Peyer's patch (tissue), 4 donors: ENCODE measurements around the gene ORAI2. TPM values are rescaled to one million over a fixed set of nuclear protein-coding genes. Genes with fewer than 3 reads are reported as not detected.
"Not testable (repeated sequence)": the region's sequence is repeated elsewhere in the genome, so short reads cannot be mapped to it uniquely, and the experiment has no call there.

ENCODE experiments used
- DNase-seq, 3 donors: peaks; one replicate each; pipeline ENCODE4 v3.0.0-alpha.2; 2017 to 2019
- H3K27ac ChIP-seq, 4 donors: fragments of 200-600 bp; sonication (generic); one replicate each; pipeline ENCODE4 v1.5.1; 2016 to 2019
- H3K27me3 ChIP-seq, 2 donors: fragments of 200-600 bp; sonication (generic); one replicate each; pipeline ENCODE4 v1.5.1; 2019
- H3K36me3 ChIP-seq, 3 donors: fragments of 200-600 bp; sonication (generic); one replicate each; pipeline ENCODE4 v1.5.1; 2016 to 2019
- H3K4me1 ChIP-seq, 4 donors: fragments of 200-600 bp; sonication (generic); one replicate each; pipeline ENCODE4 v1.5.1; 2016 to 2019
- H3K4me3 ChIP-seq, 4 donors: fragments of 200-600 bp; sonication (generic); 1 replicate in 3 of 4; 2 replicates in 1 of 4; pipeline ENCODE4 v1.5.1; 2016 to 2019; ENCODE audit warnings: mild to moderate bottlenecking in 1 of 4
- H3K9me3 ChIP-seq, 4 donors: fragments of 200-600 bp; sonication (generic); one replicate each; pipeline ENCODE4 v1.5.1; 2016 to 2019; ENCODE audit warnings: mild to moderate bottlenecking in 1 of 4
- CTCF ChIP-seq, 6 experiments: fragments of 450-650 bp in 4 of 6; fragments of 200-600 bp in 2 of 6; sonication (generic) in 1 of 6; IDR thresholded peaks; one replicate each; pipeline ENCODE4 v1.5.1; 2017 to 2019; ENCODE audit warnings: antibody characterized with exemption in 6 of 6, mild to moderate bottlenecking in 3 of 6, moderate library complexity in 1 of 6
- POLR2A ChIP-seq, 2 donors: fragments of 450-650 bp; IDR thresholded peaks; one replicate each; pipeline ENCODE4 v1.5.1; 2017; ENCODE audit warnings: antibody characterized with exemption in 2 of 2, mild to moderate bottlenecking in 2 of 2, moderate library complexity in 2 of 2
- total RNA-seq, 4 donors: library from RNA; depleted of rRNA; stranded (reverse); fragments of >200 nt; gene quantifications; one replicate each; pipeline ENCODE4 v1.1.0, GENCODE V29; 2016

Gene ORAI2
- total RNA-seq, 4 donors from 2014 or later = 2.1 to 39.6 (median 4.2) TPM

- no peak overlapping the region for H3K4me3 ChIP-seq
- H3K9me3 ChIP-seq = no peaks in the 10 kb centered on the region
- peaks cover 0 to 27% (median 0%) of the 10 kb centered on the region in 3 donors for H3K36me3 ChIP-seq
- no peaks in the 10 kb centered on the region for H3K27me3 ChIP-seq
- H3K4me1 ChIP-seq = no peaks in the 10 kb centered on the region
- TF ChIP-seq CTCF (IDR thresholded peaks at IDR 0.05) (no peak), POLR2A (IDR thresholded peaks at IDR 0.05) (no peak)
- H3K27ac ChIP-seq = no peak overlapping the region
- DNase-seq = no peak
Observed at GRCh38 chr7:102453319-102453718, 19.9 kb downstream of the ORAI2 start.

GRCh38 chr7:102454468-102454867 is 21.1 kb downstream of the ORAI2 start:
- H3K27ac ChIP-seq = no peak overlapping the region
- TF ChIP-seq CTCF (IDR thresholded peaks at IDR 0.05) (no peak), POLR2A (IDR thresholded peaks at IDR 0.05) (no peak)

DNA sequence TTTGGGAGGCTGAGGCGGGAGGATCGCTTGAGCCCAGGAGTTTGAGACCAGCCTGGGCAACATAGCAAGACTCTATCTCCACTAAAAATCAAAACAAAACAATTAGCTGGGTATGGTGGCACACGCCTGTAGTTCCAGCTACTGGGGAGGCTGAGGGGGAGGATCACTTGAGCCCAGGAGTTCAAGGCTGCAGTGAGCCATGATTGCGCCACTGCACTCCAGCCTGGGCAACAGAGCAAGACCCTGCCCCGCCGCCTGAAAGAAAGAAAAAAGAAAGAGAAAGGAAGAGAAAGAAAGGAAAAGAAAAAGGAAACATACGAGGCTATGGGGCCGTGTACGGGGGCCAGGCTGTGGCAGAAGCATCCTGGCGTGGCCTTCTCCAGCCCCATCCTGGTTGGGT is 21.6 kb downstream of the ORAI2 start:
- not testable (repeated sequence) for H3K27ac ChIP-seq, H3K4me3 ChIP-seq, H3K9me3 ChIP-seq, H3K27me3 ChIP-seq, H3K4me1 ChIP-seq, DNase-seq
- peaks cover 0 to 30% (median 0%) of the 10 kb centered on the region in 3 donors for H3K36me3 ChIP-seq

More at GRCh38 chr7:102454468-102454867, 21.1 kb downstream of the ORAI2 start:
- Histone ChIP-seq H3K36me3 (peaks cover 0 to 30% (median 0%) of the 10 kb centered on the region in 3 donors), H3K4me3 (no peak overlapping the region), H3K9me3 (no peaks in the 10 kb centered on the region), H3K27me3 (no peaks in the 10 kb centered on the region), H3K4me1 (no peaks in the 10 kb centered on the region)
- no peak for DNase-seq

- no peaks in the 10 kb centered on the region for H3K4me1 ChIP-seq
- TF ChIP-seq CTCF (IDR thresholded peaks at IDR 0.05) (no peak), POLR2A (IDR thresholded peaks at IDR 0.05) (no peak)
- H3K9me3 ChIP-seq = no peaks in the 10 kb centered on the region
- no peaks in the 10 kb centered on the region for H3K27me3 ChIP-seq
- peaks cover 0 to 30% (median 0%) of the 10 kb centered on the region in 3 donors for H3K36me3 ChIP-seq
- DNase-seq = no peak
- no peak overlapping the region for H3K27ac ChIP-seq
- H3K4me3 ChIP-seq = no peak overlapping the region
Observed at GRCh38 chr7:102455596-102455995, 22.2 kb downstream of the ORAI2 start.

GRCh38 chr7:102456327-102456726 is 23.0 kb downstream of the ORAI2 start:
- no peaks in the 10 kb centered on the region for H3K4me1 ChIP-seq

DNA sequence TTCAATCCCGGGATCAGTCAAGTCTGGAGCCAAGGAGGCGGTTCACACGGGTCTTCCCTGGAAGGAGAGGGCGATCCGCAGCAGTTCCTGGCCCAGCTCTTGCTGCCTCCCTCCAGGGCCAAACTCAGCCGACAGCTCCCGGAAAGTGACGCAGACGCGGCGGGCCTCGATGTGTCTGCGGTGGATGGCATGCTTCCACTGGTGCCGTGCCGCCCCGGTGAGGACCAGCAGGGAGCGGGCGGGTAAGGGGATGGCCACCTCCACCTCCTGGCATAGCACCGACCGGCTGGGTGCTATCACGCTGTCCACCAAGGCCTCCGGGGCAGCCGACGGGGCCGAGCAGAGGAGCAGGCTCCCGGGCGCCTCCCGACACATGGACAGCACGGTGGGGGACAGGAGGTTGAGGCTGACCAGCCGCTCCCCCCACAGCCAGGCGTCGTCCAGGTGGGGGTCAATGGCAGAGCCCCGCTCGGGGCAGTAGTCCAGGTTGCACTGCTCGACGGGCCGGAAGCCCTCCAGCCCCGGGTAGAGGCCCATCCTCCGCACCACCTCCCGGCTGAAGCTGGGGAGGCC is 24.1 kb downstream of the ORAI2 start:
- Histone ChIP-seq H3K4me1 (no peaks in the 10 kb centered on the region), H3K9me3 (no peaks in the 10 kb centered on the region), H3K36me3 (peaks cover 0 to 30% (median 0%) of the 10 kb centered on the region in 3 donors), H3K27ac (no peak overlapping the region), H3K27me3 (no peaks in the 10 kb centered on the region), H3K4me3 (no peak overlapping the region)
- TF ChIP-seq CTCF (IDR thresholded peaks at IDR 0.05) = no peak
- no peak for TF ChIP-seq POLR2A (IDR thresholded peaks at IDR 0.05)
- DNase-seq = no peak

More at GRCh38 chr7:102456327-102456726, 23.0 kb downstream of the ORAI2 start:
- Histone ChIP-seq H3K27me3 (no peaks in the 10 kb centered on the region), H3K9me3 (no peaks in the 10 kb centered on the region), H3K36me3 (peaks cover 0 to 30% (median 0%) of the 10 kb centered on the region in 3 donors), H3K27ac (no peak overlapping the region), H3K4me3 (no peak overlapping the region)
- TF ChIP-seq CTCF (IDR thresholded peaks at IDR 0.05) = no peak
- no peak for TF ChIP-seq POLR2A (IDR thresholded peaks at IDR 0.05)
- no peak for DNase-seq
